Cardiac fibroblast (primary cell): Measurements from ENCODE around the gene PLSCR2.
A peak's percentile ranks its signal among the peaks of the same experiment; 100 is the strongest.

Source experiments
- DNase-seq, 2 donors: peaks; one replicate each; pipeline versions ENCODE4 v3.0.0 to v3.0.0-alpha.2; 2010; ENCODE audit warnings: low read depth in 2 of 2
- H3K4me3 ChIP-seq, 2 donors: replicated peaks in 1 of 2; 1 replicate in 1 of 2; 2 replicates in 1 of 2; pipeline ENCODE4 v1.5.1; 2011; ENCODE audit warnings: low read depth in 2 of 2, low read length in 2 of 2, mild to moderate bottlenecking in 2 of 2, moderate library complexity in 1 of 2
- CTCF ChIP-seq: IDR thresholded peaks from one replicate; pipeline ENCODE4 v1.5.1; 2011; ENCODE audit warnings: low read depth, mild to moderate bottlenecking, low read length, inconsistent platforms

PLSCR2 gene

GRCh38 chr3:146403792-146404191 is 65.6 kb downstream of the PLSCR2 start:
- no peak for DNase-seq
- no peak overlapping the region for H3K4me3 ChIP-seq
- no peak for TF ChIP-seq CTCF

GRCh38 chr3:146396792-146397191 is 72.6 kb downstream of the PLSCR2 start:
- DNase-seq = no peak
- no peak overlapping the region for H3K4me3 ChIP-seq
- TF ChIP-seq CTCF = no peak

GRCh38 chr3:146395164-146395563 is 74.2 kb downstream of the PLSCR2 start:
- DNase-seq = no peak
- TF ChIP-seq CTCF = no peak
- no peak overlapping the region for H3K4me3 ChIP-seq

GRCh38 chr3:146390957-146391356 is 78.4 kb downstream of the PLSCR2 start:
- no peak for TF ChIP-seq CTCF
- peak; percentile 95 to 97 for DNase-seq
- H3K4me3 ChIP-seq = no peak overlapping the region

GRCh38 chr3:146390006-146390772 is 79.2 kb downstream of the PLSCR2 start:
- DNase-seq = peak; percentile 37 to 43
- no peak for TF ChIP-seq CTCF
- H3K4me3 ChIP-seq = no peak overlapping the region

- TF ChIP-seq CTCF = no peak
- no peak overlapping the region for H3K4me3 ChIP-seq
- DNase-seq = peak in 1 of 2 donors; percentile 29
Observed at GRCh38 chr3:146387566-146387965, 81.8 kb downstream of the PLSCR2 start.

- H3K4me3 ChIP-seq = no peak overlapping the region
- no peak for TF ChIP-seq CTCF
- DNase-seq = no peak
Observed at GRCh38 chr3:146386936-146387335, 82.4 kb downstream of the PLSCR2 start.
